ENCODE data around the gene AWAT2.

DNA sequence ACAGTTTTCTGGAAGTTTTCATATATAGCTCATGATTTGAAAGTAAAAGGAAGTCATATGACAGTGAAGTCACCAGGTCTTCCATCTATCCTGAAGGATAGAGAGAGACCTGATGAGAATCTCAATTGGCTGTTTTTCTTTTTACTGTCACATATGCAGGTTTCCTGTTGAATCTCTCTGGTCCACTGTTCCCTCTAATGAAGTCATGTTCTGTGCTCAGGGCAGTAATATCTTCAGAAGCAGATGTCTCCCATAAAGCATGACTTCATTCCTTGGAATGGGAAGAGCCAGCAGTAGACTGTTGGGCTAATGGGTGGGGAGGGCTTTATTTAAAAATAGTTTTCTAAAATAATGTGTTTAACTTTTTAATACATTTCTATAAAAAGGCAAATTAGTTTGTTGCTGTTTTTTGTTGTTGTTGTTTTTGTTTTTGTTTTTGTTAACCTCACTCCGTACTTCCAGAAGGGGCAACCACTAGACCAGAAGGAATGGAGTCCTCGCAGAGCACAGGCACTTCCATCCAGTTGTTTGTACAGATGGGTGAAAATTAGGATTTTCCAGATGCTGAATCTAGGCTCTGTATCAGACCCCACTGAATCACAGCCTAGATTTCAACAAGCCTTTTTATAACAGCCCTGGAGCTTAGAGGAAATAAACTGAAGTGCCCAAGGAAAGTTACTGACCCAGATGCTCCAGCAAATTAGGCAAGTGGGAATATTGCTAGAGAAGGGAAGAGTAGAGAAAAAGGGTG, 54.2 kb downstream of the AWAT2 start:
- TF ChIP-seq, protein P1, sequence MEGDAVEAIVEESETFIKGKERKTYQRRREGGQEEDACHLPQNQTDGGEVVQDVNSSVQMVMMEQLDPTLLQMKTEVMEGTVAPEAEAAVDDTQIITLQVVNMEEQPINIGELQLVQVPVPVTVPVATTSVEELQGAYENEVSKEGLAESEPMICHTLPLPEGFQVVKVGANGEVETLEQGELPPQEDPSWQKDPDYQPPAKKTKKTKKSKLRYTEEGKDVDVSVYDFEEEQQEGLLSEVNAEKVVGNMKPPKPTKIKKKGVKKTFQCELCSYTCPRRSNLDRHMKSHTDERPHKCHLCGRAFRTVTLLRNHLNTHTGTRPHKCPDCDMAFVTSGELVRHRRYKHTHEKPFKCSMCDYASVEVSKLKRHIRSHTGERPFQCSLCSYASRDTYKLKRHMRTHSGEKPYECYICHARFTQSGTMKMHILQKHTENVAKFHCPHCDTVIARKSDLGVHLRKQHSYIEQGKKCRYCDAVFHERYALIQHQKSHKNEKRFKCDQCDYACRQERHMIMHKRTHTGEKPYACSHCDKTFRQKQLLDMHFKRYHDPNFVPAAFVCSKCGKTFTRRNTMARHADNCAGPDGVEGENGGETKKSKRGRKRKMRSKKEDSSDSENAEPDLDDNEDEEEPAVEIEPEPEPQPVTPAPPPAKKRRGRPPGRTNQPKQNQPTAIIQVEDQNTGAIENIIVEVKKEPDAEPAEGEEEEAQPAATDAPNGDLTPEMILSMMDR (IDR thresholded peaks at IDR 0.05; ENCODE audit: insufficient read depth, low read length, poor library complexity, severe bottlenecking), result no peak
- TF ChIP-seq EZH2phosphoT487 (conservative IDR thresholded peaks at IDR 0.05; ENCODE audit: low read length), result no peak
